Measurements from ENCODE around the gene DEGS2. TPM values are rescaled to one million over a fixed set of nuclear protein-coding genes. Genes with fewer than 3 reads are reported as not detected.
"Not testable (repeated sequence)": the region's sequence is repeated elsewhere in the genome, so short reads cannot be mapped to it uniquely, and the experiment has no call there.

The DEGS2 gene
- polyA plus RNA-seq, 1 donor, result 1.1 TPM

DNA sequence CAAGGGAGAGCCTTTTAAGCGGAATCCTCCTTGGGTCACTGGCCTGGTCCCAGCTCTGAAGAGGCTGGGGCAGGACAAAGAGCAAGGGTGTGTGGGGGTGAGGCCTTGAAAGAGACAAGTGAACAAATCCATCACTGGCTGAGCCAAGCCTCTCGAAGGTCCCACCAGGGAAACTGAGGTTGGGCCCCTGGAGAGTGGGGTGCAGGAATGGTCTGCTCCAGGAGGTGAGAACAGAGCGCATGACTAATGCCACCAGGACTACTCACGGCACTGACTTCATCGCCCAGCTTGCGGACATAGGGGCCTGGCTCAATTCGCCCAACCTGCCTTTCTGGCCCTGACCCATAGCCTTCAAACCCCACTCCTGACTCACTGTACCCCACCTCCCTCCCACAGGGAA lies 19.2 kb upstream of the DEGS2 start:
- DNase-seq (ENCODE audit: low read depth), result no peak

- no peak for DNase-seq (ENCODE audit: low read depth)
Observed at GRCh38 chr14:100176811-100177327, 17.4 kb upstream of the DEGS2 start.

DNA sequence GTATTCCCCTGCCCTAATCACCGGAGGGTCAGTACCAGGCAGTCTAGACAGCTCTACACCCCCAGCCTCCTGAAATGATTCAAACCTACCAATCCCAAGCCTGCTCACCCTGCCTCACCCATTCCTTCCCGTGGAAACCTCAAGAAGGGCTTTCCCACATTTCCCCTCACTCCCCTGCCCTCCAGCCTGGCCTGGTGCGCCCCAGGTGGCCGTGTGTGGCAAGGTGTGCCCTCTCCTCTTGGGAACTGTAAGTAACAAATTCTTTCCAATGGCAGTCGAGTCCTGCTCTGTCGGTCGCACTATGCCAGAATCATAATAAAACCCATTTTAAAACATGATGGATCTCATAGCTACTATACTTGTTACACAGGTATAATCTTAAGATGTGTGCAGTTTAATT lies 13.9 kb upstream of the DEGS2 start:
- DNase-seq (ENCODE audit: low read depth), result no peak

DNA sequence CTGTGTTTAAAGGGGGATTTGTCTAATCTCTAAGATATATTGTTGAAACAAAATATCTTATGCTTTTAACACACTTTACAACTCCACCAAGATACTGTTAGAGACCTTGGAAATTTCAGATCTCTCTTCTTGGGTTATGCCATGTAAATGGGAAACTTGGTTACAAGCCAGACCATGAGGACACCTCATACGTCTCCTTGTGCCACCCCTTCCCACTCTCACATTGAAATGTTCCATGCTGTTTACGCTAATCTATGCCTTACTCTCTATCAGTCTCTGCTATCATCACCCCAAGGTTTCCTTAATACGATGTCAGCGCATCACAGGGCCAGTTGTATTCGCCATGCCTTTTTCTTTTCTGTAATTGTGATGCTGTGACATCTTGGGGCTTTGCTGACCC lies 13.4 kb upstream of the DEGS2 start:
- DNase-seq (ENCODE audit: low read depth), result no peak

- DNase-seq (ENCODE audit: low read depth), result no peak
Observed at GRCh38 chr14:100170880-100171279, 11.4 kb upstream of the DEGS2 start.

GRCh38 chr14:100168506-100168905 lies 9.1 kb upstream of the DEGS2 start:
- DNase-seq (ENCODE audit: low read depth), result no peak

DNA sequence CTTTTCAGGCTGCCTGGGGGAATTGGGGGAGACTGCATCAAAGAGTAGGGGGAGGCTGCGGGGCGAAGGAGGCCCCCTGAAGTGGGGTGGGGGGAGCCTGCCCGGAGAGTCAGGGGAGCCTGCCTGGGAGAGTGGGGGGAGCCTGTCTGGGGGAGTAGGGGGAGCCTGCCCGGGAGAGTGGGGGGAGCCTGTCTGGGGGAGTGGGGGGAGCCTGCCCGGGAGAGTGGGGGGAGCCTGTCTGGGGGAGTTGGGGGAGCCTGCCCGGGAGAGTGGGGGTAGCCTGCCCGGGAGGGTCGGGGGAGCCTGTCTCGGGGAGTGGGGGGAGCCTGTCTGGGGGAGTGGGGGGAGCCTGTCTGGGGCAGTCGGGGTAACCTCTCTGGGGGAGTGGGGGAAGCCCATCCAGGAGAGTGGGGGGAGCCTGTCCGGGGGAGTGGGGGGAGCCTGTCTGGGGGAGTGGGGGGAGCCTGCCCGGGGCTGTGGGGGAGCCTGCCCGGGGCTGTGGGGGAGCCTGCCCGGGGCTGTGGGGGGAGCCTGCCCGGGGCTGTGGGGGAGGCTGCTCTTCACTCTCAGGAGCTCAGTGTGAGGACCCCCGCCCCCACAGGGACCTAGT lies 6.5 kb upstream of the DEGS2 start:
- DNase-seq (ENCODE audit: low read depth), result no peak

DNA sequence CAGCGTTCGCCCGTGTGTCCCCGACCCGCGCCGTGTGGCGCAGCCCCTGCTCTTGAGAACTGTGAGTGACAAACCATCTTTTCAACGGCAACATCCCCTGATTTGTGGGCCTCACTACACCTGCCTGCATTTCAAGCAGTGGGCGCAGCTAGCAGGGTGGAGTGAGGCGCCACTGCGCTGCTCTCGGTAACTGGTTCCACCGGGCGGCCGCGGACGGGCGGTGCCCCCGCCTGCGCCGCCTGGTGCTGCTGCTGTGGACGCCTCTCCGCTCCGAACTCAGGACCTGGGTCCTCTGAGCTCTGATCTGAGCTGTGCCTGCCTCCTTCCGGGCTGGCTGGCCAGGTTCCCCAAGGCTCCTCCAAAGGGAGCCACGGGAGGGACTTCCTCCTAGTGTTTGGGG lies 5.9 kb upstream of the DEGS2 start:
- DNase-seq (ENCODE audit: low read depth), result no peak

DNA sequence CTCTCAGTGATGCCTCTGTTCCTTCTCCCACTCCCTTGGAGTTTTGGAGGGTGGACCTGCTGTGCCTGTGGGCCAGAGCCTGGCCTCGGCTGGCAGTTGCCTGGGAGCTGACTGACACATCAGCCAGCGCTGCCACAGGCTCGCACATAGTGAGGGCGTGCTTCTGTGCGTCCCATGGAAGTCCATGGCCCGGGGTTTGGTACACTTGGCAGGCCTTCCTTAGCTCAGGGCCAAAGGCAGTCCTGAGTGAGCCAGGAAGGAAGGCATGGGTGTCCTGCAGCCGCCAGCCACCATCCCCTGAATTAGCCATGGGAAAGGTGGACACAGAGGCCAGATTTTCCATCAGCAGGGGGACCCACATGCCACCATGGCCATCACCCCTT lies 1.1 kb upstream of the DEGS2 start:
- no peak for DNase-seq (ENCODE audit: low read depth)

DNA sequence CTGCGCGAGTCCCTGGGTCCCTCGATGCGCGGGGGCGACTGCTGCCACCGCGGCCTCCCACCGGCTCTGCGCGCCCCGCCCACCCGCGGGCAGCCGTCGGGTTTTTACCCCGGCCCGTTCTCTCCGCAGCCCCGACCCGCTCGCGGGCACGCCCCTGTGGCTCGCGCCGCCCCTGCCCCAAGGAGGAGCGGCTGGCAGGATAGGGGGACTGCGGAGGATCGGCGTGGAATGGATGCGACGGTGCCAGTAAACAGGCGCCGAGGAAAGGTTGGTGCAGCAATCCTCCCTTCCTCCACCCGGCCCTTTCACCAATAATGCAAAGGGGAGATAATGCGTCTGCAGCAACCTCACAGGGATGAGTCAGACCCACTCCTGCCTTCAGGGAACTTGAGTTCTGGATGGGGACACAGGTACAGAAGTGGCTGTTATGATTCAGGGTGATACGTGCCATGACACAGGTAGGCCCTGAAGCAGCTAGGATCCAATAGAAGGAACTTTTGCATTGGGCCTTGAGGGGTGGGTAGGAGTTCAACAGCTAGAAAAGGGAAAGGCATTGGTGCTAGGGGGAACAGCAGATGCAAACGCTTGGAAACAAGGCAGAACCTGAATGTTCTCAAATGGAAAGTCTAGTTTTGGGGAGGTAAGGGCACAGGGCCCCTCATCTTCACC lies 554 bp upstream of the DEGS2 start:
- no peak for DNase-seq (ENCODE audit: low read depth)

- no peak for DNase-seq (ENCODE audit: low read depth)
Observed at GRCh38 chr14:100158566-100159093, 815 bp downstream of the DEGS2 start.

DNA sequence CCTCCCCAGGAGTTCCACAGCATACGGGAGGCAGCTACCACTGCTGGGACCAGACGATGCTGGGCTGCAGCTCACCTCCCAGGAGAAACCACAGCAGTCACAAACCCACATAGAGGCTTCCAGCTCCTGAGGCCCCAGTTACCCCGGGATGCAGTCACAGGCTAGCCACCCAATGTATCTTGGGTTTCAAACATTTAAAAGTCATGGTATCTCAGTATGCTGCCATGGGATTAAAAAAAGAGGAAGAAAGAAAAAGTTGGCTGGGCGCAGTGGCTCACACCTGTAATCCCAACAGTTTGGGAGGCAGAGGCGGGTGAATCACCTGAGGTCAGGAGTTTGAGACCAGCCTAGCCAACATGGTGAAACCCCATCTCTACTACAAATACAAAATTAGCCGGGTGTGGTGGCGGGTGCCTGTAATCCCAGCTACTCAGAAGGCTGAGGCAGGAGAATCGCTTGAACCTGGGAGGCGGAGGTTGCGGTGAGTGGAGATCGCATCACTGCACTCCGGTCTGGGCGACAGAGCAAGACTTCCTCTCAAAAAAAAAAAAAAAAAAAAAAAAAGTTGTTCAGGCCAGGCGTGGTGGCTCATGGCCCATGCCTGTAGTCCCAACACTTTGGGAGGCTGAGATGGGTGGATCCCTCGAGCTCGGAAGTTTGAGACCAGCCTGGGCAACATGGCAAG lies 1.8 kb downstream of the DEGS2 start:
- DNase-seq (ENCODE audit: low read depth), result not testable (repeated sequence)

GRCh38 chr14:100156776-100157175 lies 2.7 kb downstream of the DEGS2 start:
- DNase-seq (ENCODE audit: low read depth), result no peak

GRCh38 chr14:100155756-100156616 lies 3.5 kb downstream of the DEGS2 start:
- no peak for DNase-seq (ENCODE audit: low read depth)

- no peak for DNase-seq (ENCODE audit: low read depth)
Observed at GRCh38 chr14:100155049-100155621, 4.3 kb downstream of the DEGS2 start.

DNA sequence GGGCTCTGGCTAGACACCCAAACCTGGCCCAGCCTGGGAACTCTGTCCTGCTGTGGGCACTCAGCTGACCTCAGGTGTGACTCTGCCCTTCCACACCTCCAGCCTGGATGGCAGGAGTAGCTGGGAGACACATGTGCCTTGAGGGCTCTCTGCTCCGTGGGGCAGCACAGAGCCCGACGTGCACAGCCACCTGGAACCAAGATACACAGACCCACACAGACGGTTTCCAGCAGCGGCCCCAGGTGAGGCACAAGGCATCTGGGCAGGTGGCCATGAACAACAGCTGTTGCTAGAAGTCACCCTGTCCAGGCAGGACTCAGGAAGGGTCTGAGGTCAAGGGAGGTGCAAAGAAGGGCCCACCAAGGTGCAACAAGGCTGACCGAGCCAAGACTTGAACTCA lies 5.9 kb downstream of the DEGS2 start:
- no peak for DNase-seq (ENCODE audit: low read depth)

GRCh38 chr14:100152091-100152490 lies 7.4 kb downstream of the DEGS2 start:
- no peak for DNase-seq (ENCODE audit: low read depth)

GRCh38 chr14:100150932-100151587 lies 8.4 kb downstream of the DEGS2 start:
- no peak for DNase-seq (ENCODE audit: low read depth)

DNA sequence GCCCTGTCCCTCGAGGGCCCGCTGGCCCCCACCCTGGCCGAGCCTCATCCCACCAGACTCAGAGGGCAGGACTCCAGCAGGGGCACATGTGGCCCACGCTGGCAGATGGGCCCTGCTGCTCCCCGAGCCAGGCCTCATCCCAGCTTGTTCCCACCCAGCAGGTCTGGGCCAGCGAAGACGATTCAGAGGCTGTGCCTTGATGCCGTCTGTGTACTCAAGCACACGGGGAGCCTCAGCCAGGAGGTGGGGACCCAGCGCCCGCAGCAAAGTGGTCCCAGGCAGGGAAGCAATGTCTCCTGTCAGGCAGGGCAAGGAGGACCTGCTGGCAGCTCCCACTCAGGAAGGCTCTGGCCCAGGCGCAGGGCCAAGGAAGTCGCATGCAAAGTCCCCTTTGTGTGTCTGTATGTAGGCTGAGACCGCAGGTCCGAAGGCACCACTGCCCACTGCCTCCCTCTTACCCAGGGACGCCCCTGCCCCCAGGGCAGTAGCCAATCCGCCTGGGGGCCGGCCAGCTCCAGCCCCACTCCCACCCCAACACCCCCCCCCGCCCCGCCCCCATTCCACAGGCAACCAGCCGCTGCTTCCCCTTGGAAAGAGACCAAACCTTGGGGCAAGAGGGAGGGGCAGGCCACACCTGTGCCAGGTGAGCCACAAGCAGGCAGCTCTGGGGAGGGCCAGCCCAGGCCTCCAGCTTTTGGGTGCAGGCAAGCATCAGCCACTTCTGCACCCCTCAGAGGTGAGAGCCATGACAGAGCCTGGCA lies 9.4 kb downstream of the DEGS2 start:
- DNase-seq (ENCODE audit: low read depth), result no peak

Measured in forelimb muscle (tissue), 1 donor.